22Rv1 (cell line): ENCODE data around the gene ATXN1.

Experiments
- H3K27ac ChIP-seq: fragments of 450-650 bp; 2 replicates; pipeline ENCODE4 v1.5.1; 2017
- CTCF ChIP-seq: fragments of 450-650 bp; IDR thresholded peaks from 2 replicates; pipeline ENCODE4 v1.5.1; 2017; ENCODE audit warnings: mild to moderate bottlenecking
- ZFX ChIP-seq: fragments of 450-650 bp; IDR thresholded peaks from 2 replicates; pipeline ENCODE4 v1.6.1; 2017; ENCODE audit warnings: antibody characterized with exemption, borderline replicate concordance

Gene ATXN1

DNA sequence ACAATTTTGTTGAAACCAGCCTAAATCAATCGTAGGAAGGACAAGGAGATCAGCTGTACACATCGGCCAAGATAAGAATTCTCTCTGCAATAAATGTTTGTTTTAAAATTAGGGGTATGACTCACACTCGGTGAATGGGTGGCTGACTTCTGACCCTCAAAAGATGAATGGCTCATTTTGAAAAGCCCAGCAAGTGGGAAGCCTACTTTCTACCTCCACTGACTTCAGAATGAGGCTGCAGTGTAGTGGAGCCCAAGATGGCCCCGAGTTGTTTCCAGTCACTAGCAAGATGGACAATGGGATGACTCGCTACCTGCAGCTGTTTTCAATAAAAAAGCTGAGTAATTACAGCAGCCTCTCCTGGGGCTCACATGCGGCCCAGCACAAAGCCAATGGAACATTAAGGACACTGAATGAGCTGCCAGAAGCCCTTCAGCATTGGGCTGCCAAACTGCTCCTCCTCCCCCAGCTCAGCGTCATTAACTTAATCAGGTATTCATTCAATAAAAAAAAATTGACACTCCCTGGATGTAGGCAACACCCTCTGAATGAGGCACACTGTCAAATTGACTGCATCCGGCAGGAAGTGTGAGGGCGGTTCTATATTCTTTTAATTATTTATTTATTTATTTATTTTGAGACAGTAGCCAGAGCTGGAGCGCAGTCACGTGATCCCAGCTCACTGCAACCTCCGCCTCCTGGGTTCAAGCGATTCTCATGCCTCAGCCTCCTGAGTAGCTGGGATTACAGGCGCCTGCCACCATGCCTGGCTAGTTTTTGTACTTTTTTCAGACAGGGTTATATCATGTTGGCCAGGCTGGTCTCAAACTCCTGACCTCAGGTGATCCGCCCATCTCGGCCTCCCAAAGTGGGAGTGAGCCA, 415.6 kb downstream of the ATXN1 start:
- TF ChIP-seq CTCF (no peak), ZFX (no peak)
- H3K27ac ChIP-seq, result no peak overlapping the region

GRCh38 chr6:16344756-16345155, 416.5 kb downstream of the ATXN1 start:
- TF ChIP-seq ZFX (no peak), CTCF (no peak)
- H3K27ac ChIP-seq, result no peak overlapping the region

DNA sequence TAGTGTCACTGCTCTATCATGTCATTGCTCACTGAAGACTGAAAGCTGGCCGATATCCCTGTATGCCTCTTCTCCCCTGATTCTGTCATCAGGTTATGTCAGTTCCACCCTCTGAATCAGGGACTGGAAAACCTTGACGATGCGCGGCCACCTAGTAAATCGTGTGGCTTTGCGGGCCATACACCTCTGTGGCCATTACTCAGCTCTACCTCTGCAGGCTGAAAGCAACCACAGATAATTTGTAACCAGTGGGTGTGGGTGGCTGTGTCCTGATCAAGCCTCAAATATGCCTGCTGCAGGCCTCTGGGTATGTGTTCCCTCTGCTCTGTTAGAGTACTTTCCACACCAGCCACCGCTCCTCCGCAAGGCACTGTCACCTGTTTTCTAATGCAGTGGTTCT, 417.7 kb downstream of the ATXN1 start:
- TF ChIP-seq CTCF, result no peak
- TF ChIP-seq ZFX, result no peak
- H3K27ac ChIP-seq, result no peak overlapping the region

GRCh38 chr6:16339265-16339587, 422.0 kb downstream of the ATXN1 start:
- no peak overlapping the region for H3K27ac ChIP-seq
- TF ChIP-seq CTCF, result no peak
- TF ChIP-seq ZFX, result no peak

DNA sequence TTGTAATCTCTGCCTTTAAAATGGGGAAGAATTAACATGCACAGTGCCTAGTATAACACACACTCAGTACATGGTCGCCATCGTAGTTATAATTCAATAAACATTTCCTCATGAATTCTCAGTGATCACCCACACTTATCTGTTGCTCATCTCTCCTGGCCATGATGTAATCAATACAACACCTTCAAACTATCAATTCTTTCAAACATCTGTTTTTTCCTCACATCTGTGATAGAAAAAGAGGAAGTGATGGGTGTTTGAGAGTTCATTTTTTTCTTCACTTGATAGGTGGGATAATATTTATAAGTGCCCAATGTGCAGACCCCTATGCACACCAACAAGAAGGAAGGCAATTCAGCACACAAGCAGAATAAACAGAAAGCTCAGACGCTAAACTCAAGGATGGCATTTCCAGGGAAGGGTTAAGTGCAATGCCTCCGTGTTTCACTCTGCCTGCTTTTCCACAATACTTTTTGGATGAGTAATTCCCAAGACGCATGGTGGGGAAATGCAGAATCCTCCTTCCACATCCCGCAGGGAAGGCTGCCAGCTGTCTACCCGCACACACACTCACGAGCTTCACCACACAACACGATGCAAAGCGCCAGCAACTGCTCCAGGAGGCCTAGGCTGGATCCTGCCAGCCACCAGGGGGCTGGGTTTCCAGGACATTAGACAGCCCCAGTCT, 422.5 kb downstream of the ATXN1 start:
- H3K27ac ChIP-seq, result no peak overlapping the region

GRCh38 chr6:16337295-16337975, 423.8 kb downstream of the ATXN1 start:
- TF ChIP-seq ZFX (no peak), CTCF (no peak)
- H3K27ac ChIP-seq, result no peak overlapping the region

More for the DNA sequence above, 422.5 kb downstream of the ATXN1 start:
- no peak for TF ChIP-seq ZFX

GRCh38 chr6:16336911-16337294, 424.4 kb downstream of the ATXN1 start:
- TF ChIP-seq CTCF (no peak), ZFX (no peak)
- no peak overlapping the region for H3K27ac ChIP-seq
